ENCODE results near the gene BARHL2.

DNA sequence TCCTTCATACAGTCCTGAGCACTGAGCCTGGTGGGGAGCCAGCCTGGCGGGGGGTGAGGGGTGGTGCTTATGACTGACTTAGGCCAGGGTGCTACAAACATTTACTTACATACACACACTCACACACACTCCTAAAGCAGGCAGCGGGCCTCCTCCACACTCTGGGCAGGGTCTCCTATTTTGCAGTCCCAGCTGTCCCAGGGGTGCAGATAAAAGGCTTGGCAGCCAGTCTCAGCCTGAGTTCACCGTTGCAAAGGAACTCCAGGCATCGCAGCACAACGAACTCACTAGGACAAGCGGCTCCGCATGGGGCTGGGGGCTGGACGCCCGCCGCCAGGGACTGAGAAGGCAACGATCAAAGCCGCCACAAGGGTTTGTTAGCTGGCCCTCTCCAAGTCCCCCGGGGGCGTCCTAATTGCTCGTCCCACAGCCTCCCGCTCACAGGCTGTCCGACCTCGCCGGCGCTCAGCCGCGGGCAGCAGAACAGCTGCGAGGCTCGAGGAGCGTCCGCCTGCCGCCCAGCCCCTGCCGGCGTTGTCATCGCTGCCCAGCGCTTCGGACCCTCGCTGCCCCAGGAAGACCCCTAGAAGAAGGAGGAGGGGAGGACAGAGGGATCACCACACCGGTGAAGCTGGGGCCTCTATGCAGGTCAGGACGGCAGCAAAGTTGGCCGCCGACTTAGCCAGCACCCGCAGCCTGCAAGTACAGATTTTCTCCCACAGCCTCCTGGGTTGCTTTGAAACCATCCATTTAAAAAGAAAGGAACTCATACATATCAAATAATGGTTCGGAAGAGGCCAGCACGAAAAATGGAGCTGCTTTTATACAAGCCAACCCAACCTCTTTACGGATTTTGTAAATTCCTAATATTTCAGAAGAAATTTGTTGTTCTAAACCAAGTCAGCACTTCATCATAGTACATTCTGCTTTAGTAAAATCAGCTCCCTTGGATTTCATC, 6.2 kb downstream of the BARHL2 start:
- TF ChIP-seq, protein P1, sequence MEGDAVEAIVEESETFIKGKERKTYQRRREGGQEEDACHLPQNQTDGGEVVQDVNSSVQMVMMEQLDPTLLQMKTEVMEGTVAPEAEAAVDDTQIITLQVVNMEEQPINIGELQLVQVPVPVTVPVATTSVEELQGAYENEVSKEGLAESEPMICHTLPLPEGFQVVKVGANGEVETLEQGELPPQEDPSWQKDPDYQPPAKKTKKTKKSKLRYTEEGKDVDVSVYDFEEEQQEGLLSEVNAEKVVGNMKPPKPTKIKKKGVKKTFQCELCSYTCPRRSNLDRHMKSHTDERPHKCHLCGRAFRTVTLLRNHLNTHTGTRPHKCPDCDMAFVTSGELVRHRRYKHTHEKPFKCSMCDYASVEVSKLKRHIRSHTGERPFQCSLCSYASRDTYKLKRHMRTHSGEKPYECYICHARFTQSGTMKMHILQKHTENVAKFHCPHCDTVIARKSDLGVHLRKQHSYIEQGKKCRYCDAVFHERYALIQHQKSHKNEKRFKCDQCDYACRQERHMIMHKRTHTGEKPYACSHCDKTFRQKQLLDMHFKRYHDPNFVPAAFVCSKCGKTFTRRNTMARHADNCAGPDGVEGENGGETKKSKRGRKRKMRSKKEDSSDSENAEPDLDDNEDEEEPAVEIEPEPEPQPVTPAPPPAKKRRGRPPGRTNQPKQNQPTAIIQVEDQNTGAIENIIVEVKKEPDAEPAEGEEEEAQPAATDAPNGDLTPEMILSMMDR (conservative IDR thresholded peaks at IDR 0.05) = no peak
- TF ChIP-seq ZFX (IDR thresholded peaks at IDR 0.05) = no peak

All from C4-2B (cell line).